ENCODE measurements around the gene UBC.
"Not testable (repeated sequence)": the region's sequence is repeated elsewhere in the genome, so short reads cannot be mapped to it uniquely, and the experiment has no call there.

UBC gene

DNA sequence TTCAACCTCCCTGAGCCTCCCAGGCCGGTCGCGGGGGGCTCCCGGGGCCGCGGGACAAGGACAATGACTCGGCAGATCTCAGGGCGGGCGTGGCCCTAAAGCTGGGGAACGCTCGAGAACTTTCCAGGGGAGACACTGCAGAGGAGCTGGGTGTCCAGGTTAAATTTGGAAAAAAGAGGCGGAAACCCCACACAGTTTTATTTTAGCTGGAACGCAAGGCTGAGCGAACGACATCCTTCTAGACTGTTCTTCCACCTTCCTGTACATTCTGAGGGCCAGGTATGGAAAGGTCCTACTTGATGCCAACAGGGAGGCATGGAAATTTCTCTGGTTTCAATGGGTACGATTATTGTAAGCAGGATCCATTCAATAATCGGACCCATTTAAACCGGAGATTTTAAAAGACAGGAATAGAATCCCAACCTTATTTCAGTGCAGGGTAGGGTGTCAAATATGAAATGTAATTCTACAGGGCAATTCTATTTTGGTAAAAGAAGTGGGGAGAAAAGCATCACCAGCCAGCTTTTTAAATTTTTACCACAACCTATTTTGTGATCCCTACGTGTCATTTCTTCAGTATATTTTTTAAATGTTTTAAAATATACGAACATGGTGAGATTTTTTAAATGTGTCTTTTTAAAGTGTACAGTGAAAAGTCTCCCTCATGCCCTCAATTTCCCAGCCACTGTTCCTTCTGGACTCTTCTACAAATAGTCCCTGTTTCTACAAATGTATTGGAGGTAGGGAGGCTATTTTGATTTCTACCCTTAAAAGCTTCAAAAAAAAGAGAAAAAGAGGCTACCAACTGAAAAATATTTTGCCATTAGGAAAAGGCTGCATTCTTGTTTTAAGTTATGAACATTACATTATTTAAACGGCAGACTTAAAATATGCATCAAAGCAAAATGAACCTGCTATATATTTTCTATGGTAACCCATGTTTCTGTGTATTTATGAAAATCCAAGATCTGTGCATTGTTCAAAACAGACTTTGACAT, 1.1 kb upstream of the UBC start:
- DNase-seq (ENCODE audit: low read depth): no peak

DNA sequence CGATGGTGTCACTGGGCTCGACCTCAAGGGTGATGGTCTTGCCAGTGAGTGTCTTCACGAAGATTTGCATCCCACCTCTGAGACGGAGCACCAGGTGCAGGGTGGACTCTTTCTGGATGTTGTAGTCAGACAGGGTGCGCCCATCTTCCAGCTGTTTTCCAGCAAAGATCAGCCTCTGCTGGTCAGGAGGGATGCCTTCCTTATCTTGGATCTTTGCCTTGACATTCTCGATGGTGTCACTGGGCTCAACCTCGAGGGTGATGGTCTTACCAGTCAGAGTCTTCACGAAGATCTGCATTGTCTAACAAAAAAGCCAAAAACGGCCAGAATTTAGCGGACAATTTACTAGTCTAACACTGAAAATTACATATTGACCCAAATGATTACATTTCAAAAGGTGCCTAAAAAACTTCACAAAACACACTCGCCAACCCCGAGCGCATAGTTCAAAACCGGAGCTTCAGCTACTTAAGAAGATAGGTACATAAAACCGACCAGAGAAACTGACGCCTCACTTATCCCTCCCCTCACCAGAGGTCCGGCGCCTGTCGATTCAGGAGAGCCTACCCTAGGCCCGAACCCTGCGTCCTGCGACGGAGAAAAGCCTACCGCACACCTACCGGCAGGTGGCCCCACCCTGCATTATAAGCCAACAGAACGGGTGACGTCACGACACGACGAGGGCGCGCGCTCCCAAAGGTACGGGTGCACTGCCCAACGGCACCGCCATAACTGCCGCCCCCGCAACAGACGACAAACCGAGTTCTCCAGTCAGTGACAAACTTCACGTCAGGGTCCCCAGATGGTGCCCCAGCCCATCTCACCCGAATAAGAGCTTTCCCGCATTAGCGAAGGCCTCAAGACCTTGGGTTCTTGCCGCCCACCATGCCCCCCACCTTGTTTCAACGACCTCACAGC, 717 bp downstream of the UBC start:
- DNase-seq (ENCODE audit: low read depth): peak; percentile 90

DNA sequence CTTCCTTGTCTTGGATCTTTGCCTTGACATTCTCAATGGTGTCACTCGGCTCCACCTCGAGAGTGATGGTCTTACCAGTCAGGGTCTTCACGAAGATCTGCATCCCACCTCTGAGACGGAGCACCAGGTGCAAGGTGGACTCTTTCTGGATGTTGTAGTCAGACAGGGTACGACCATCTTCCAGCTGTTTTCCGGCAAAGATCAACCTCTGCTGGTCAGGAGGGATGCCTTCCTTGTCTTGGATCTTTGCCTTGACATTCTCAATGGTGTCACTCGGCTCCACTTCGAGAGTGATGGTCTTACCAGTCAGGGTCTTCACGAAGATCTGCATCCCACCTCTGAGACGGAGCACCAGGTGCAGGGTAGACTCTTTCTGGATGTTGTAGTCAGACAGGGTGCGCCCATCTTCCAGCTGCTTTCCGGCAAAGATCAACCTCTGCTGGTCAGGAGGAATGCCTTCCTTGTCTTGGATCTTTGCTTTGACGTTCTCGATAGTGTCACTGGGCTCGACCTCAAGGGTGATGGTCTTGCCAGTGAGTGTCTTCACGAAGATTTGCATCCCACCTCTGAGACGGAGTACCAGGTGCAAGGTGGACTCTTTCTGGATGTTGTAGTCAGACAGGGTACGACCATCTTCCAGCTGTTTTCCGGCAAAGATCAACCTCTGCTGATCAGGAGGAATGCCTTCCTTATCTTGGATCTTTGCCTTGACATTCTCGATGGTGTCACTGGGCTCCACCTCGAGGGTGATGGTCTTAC, 1.7 kb downstream of the UBC start:
- not testable (repeated sequence) for DNase-seq (ENCODE audit: low read depth)

DNA sequence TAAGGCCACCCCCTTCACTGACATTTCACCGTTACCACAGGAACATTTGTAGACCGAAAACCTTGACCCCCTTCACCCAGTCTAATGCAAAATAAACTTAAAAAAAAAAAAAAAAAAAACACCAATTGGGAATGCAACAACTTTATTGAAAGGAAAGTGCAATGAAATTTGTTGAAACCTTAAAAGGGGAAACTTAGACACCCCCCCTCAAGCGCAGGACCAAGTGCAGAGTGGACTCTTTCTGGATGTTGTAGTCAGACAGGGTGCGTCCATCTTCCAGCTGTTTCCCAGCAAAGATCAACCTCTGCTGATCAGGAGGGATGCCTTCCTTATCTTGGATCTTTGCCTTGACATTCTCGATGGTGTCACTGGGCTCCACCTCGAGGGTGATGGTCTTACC, 2.9 kb downstream of the UBC start:
- DNase-seq (ENCODE audit: low read depth): not testable (repeated sequence)

DNA sequence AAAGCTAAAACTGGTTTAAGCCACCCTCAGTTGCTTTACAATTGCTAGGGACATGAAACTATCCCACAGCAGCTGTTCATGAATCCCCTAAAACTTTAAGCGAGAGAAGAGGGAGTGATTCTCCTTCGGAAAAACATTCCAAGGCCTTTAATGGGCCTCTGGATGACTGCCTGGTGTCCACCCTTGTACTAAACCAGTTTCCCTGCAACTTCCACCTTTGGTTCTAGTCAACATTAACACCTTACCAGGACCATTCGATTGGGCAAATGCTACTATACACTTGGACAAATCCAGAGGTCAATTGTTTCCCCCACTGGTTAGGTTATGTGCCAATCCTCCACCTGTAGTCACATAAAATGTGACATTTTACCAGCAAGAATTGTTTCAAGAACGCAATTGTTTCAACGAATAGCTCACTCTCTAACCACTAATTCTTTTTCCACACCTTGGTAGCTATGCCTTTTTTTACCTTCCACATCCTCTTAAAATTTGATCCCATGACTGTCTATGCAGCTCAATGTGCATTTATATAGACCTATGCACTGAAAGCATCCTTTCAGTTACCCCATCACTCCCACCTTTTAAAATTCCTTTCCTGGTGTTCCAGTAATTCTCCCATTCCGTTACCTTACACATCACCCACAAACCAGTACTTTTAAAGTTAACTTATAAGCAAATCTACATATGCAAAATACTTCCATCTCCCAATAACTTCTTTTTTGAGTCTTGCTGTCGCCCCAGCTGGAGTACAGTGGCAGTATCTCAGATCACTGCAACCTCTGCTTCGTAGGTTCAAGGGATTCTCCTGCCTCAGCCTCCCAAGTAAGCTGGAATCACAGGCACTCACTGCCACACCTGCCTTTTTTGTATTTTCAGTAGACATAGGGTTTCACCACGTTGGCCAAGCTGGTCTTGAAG, 3.6 kb downstream of the UBC start:
- no peak for DNase-seq (ENCODE audit: low read depth)

DNA sequence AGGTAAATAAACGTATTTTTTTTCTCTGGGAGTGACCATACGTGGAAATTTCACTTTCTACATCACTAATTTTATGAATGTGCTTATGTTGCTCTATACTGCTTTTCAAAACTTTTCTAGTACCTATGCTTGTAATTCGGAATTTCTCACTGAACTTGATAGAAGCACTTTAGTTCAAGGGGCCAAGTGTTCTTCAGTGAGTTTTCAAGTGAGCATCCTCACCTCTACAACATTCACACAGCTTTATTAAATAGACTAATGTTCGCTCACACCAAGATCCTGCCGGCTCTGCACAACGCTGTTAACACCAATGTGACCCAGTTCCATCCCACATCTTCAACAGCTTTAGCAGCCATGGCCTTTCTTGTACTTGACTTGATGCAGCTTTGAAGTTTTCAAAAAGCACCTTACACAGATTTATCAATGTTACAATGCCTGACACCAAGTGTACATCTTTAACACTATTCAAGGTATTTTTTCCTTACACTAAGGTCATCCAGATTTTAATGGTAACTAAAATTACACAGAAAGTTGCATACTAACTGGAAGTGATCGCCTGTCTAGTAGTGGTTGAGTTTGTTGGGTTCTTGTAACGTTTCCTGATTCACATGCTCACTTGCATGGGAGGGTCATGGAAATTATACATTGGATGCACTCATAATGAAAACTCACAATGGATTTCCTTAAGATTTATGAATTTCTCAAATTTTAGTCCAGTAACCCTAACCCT, 4.5 kb downstream of the UBC start:
- no peak for DNase-seq (ENCODE audit: low read depth)

DNA sequence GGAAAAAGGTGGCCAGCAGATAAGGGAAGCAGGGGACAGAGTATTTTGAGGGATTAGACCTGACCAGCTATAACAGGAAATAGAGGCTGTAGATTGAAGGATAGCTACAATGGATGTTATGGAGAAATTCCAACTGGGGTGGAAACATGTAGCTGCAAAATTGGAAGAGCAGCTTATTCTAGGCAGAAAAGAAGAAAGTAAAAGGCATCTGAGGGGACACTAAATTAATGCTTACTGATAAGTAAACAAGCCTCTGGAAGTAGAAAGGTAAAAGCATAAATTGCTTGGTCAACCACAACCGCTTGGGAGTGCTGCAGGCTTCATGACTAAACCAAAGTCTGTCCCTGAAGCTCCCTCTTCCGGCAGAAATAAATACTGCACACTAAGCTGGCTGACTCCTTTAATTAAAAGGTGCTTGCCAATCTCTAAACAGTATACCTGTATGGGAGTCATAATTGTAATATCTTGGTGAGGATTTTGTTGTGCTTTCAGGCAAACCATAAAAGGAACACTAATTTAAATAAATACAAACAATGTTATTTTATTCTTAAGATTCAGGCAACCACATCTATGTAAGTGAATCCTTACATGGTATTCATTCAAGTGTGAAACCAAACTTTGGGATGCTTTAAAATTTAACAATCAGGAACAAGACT, 7.7 kb downstream of the UBC start:
- peak; percentile 70 for DNase-seq (ENCODE audit: low read depth)

DNA sequence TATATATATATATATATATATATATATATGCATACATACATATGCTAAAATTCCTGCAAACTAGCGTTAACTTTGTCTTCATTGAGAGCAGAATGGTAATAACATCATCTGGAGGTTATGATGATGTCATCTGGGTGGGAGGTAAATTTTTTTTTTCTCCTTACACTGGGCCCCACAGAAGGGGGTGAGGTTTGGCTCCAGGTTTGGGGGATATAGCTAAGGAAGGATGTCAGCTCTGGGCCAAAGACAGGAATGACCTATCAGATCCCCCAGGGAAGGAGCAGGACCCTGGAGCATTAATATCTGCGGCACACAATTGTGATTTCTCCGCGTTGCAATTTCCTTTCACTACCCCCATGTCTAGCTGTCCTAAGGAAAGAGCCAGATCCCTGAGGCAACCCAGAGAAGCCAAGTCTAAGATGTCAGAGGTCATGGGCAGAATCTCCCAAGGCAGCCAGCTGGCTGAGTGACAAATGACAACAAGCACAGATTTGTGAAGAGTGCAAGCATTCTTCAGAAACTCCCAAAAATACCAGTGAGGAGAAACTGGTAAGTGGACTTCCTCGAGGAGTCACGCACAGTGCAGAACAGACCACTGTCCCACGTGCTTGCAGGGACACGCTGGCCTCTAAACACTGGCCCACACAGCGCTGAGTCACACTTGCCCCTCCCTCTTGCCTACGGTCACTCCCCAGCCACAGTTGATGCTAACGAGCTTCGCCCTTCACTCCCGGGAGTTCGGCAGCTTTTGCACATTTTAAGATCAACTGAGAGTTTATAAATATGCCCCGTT, 9.9 kb downstream of the UBC start:
- no peak for DNase-seq (ENCODE audit: low read depth)

DNA sequence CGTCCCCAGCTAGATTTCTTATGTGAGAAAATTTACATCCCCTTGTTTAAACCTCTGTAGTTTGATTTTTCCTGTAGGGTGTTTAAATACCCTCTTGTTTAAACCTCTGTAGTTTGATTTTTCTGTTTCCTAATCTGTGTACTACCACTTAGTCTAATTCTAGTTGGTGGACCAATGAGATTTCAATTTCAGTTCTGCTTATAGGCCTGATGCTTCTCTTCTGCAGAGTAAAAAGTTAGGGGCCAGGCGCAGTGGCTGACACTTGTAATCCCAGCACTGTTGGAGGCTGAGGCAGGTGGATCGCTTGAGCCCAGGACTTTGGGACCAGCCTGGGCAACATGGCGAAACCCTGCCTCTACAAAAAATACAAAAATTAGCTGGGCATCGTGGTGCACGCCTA, 11.5 kb downstream of the UBC start:
- no peak for DNase-seq (ENCODE audit: low read depth)

DNA sequence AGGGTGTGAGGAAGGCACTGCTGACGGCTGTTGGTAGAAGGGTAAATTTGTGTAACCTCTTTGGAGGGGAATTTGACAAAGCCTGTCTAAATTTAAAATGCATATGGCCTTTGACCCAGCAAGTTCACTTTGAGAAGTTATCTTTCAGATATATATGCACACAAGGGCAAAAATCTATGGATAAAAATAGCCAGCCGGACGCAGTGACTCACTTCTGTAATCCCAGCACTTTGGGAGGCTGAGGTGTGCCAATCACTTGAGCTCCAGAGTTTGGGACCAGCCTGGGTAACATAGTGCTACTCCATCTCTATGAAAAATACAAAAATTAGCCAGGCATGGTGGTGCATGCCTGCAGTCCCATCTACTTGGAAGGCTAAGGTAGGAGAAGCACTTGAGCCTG, 13.4 kb downstream of the UBC start:
- DNase-seq (ENCODE audit: low read depth): no peak

DNA sequence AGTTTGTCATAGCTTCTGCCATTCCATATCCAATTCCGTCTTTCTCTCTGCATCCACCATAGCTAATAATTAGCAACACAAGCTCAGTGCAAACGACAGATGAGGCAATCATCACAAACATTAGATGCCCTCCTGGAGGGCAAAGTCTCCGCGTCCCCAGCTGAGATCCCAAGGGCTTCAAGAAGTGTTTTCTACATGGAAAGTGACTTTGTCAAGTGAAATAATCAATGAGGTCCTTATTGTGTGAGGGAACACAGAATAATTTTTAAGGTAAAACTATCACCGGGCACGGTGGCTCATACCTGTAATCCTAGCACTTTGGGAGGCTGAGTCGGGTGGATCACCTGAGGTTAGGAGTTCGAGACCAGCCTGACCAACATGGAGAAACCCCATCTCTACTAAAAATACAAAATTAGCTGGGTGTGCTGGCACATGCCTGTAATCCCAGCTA, 14.1 kb downstream of the UBC start:
- DNase-seq (ENCODE audit: low read depth): not testable (repeated sequence)

DNA sequence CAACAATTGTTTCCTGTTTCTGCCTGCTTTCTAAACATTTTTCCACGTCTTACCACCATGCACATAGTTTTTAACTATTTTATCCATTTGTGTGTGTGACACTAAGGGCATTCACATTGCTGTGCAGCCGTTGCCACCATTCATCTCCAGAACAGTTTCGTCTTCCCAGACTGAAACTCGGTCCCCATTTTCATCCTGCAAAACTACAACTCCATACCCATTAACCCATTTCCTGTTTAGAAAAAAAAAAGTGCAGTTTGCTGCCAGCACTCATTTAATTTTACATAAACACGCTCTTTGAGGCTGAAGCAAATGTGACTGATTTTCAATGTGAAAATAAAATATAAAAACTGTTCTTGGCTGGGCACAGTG, 15.5 kb downstream of the UBC start:
- DNase-seq (ENCODE audit: low read depth): no peak

DNA sequence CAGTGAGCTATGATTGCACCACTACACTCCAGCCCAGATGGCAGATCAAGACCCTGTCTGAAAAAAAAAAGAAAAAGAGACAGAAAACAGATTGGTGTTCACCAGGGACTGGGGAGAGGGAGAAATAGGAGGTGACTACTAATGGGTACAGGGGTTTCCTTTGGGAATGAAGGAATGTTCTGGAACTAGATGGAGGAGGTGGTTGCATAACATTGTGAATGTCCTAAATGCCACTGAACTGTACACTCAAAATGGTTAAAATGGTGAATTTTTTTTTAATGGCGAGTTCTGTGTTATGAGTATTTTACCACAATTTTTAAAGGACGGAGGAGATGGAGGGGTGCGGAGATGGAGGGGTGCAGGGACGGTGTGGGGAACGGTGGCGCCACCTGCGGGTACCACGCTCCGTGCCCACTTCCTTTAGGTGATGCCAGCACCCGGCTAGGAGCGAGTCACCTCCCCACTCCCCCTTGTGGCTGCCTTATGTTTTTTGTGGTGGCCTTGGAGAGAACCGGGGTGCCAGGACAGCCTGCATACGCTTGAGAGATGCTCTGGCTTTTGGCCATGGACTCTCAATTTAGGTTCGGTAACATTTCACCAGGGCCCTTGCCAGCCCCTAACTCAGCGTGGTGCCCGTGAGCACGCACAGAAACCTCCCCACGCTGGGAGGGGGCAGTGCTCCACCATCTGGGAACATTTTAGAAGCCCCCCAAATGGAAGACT, 16.1 kb downstream of the UBC start:
- DNase-seq (ENCODE audit: low read depth): peak; percentile 47

DNA sequence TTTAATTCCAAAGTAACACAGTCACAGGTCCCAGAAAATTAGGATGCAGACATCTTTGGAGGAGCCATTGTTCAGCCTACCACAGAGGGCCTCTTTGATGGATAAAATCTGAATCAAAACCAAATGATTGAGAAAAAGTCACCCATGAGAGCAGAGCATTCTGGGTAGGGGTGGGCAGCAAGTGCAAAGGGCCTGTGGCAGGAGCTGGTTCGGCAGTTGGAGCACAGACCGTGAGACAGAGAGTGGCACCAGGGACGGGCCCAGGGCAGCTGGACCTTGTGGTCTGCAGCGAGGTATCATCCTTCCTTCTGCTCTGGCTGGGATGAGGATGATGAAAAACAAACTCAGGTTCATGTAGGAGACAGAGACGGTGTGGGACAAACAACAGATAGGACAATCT, 18.0 kb downstream of the UBC start:
- DNase-seq (ENCODE audit: low read depth): no peak

DNA sequence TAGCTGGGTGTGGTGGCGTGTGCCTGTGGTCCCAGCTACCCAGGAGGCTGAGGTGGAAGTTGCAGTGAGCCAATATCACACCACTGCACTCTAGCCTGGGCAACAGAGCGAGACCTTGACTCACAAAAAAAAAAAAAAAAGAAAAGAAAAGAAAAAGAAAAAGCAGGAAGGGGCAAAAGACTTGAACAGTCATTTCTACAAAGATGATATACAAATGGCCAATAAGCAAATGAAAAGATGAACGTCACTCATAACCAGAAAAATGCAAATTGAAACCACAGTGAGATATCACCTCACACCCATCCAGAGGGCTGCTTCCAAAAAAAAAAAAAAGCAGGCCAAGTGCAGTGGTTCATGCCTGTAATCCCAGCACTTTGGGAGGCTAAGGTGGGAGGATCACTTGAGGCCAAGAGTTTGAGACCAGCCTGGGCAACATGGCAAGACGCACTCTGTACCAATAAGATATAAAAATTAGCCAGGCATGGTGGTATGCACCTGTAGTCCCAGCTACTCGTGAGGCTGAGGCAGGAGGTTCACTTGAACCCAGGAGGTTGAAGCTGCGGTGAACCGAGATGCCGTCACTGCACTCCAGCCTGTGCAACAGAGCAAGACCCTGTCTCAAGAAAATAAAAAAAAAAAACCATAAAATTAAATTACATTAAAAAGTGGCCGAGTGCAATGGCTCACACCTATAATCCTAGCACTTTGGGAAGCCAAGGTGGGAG, 20.5 kb downstream of the UBC start:
- DNase-seq (ENCODE audit: low read depth): no peak

DNA sequence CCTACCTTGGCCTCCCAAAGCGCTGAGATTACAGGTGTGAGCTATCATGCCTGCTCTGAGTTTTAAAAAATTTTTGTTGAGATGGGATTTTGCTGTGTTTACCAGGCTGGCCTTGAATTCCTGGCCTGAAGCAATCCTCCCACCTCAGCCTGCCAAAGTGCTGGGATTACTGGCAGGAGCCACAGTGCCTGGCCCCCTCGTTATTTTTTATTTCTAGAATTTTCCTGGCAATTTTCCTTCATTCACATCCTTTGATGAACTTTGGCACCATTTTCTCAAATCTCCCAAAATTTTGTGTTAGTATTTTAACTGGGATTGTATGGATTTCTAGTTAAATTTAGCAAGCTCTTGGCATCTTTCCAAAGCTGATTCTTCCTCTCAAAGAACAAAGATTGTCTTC, 26.2 kb downstream of the UBC start:
- no peak for DNase-seq (ENCODE audit: low read depth)

DNA sequence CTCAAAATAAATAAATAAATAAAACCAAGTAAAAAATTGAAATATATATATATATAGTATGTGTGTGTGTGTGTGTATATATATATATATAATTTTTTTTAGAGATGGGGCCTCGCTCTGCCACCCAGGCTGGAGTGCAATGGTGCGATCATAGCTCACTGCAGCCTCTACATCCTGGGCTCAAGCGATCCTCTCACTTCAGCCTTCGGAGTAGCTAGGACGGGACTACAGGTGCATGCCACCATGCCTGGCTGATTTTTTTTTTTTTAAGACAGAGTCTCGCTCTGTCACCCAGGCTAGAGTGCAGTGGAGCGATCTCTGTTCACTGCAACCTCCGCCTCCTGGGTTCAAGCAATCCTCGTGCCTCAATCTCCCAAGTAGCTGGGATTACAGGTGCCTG, 26.7 kb downstream of the UBC start:
- not testable (repeated sequence) for DNase-seq (ENCODE audit: low read depth)

Measured in activated T-helper 9 cell treated with anti-CD3 and anti-CD28 coated beads, Interleukin-2, amount 50 U/mL, for 16 hours (primary cell).